Measurements from ENCODE around the gene C11orf91.

DNA sequence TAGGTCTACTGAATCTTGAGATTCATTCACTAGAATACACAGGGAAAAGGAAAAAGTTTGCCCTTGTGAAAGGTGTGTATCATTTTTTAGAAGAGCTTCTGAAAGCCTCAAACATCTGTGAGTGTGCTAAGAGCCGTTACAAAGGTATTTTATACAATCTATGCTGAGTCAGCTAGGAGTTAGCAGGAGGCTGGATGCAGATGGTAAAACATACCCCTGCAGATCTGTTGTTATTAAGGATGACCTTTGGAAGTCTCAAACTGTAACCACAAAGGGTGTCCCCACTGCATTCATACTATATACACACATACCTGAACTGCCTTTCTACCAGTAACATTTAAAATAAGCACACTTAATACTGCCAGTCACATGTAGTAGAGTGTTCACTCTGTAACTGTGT, 8.4 kb upstream of the C11orf91 start:
- TF ChIP-seq, protein P1, sequence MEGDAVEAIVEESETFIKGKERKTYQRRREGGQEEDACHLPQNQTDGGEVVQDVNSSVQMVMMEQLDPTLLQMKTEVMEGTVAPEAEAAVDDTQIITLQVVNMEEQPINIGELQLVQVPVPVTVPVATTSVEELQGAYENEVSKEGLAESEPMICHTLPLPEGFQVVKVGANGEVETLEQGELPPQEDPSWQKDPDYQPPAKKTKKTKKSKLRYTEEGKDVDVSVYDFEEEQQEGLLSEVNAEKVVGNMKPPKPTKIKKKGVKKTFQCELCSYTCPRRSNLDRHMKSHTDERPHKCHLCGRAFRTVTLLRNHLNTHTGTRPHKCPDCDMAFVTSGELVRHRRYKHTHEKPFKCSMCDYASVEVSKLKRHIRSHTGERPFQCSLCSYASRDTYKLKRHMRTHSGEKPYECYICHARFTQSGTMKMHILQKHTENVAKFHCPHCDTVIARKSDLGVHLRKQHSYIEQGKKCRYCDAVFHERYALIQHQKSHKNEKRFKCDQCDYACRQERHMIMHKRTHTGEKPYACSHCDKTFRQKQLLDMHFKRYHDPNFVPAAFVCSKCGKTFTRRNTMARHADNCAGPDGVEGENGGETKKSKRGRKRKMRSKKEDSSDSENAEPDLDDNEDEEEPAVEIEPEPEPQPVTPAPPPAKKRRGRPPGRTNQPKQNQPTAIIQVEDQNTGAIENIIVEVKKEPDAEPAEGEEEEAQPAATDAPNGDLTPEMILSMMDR (conservative IDR thresholded peaks at IDR 0.05; ENCODE audit: low read length), result no peak
- no peak for TF ChIP-seq EZH2phosphoT487 (IDR thresholded peaks at IDR 0.05; ENCODE audit: borderline replicate concordance)

Measured in Loucy (cell line).